B cell (primary cell): ENCODE measurements around the gene CREM.

Experiments
- EZH2 ChIP-seq: IDR thresholded peaks from 2 replicates; pipeline ENCODE4 v1.6.1; 2012; ENCODE audit warnings: borderline replicate concordance, low read depth, mild to moderate bottlenecking, moderate library complexity, low read length; ENCODE audit not compliant: insufficient read depth, poor library complexity, severe bottlenecking
- TF ChIP-seq, protein P1 (sequence below): fragments of 200-600 bp; IDR thresholded peaks from one replicate; pipeline ENCODE4 v1.8.0; 2022; ENCODE audit warnings: antibody characterized with exemption, mild to moderate bottlenecking

DNA sequence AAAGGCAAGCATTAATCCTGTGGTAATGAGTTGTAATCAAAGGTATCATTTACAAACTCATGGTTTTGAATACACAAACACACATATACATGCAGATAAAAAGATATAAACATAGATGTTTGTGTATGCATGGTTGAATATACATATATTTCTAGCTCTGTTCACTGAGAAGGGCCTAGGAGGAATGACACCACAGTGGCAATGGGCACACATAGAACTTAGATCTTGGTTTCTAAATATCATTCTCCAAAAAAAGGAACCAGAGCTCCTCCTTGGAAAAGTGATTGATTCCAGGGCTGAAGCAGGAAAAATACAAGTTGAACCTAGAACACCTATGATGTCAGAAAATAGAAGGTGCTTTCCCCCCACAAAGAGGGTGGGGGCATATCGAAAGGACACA, 43.4 kb upstream of the CREM start:
- TF ChIP-seq, protein P1, sequence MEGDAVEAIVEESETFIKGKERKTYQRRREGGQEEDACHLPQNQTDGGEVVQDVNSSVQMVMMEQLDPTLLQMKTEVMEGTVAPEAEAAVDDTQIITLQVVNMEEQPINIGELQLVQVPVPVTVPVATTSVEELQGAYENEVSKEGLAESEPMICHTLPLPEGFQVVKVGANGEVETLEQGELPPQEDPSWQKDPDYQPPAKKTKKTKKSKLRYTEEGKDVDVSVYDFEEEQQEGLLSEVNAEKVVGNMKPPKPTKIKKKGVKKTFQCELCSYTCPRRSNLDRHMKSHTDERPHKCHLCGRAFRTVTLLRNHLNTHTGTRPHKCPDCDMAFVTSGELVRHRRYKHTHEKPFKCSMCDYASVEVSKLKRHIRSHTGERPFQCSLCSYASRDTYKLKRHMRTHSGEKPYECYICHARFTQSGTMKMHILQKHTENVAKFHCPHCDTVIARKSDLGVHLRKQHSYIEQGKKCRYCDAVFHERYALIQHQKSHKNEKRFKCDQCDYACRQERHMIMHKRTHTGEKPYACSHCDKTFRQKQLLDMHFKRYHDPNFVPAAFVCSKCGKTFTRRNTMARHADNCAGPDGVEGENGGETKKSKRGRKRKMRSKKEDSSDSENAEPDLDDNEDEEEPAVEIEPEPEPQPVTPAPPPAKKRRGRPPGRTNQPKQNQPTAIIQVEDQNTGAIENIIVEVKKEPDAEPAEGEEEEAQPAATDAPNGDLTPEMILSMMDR, result no peak
- no peak for TF ChIP-seq EZH2
